CD14-positive monocyte (primary cell): ENCODE measurements around the gene CATSPER2. TPM values are rescaled to one million over a fixed set of nuclear protein-coding genes. Genes with fewer than 3 reads are reported as not detected.
"Not testable (repeated sequence)": the region's sequence is repeated elsewhere in the genome, so short reads cannot be mapped to it uniquely, and the experiment has no call there.

Experiments
- DNase-seq, 3 donors: peaks; one replicate each; pipeline ENCODE4 v3.0.0-alpha.2; 2011 to 2022
- H2AFZ ChIP-seq: 2 replicates; pipeline ENCODE4 v1.6.0; 2012; ENCODE audit warnings: mild to moderate bottlenecking, low read depth, low read length, inconsistent platforms; ENCODE audit not compliant: insufficient read depth, poor library complexity, severe bottlenecking
- H3K27ac ChIP-seq, 2 donors: 1 replicate in 1 of 2; 2 replicates in 1 of 2; pipeline ENCODE4 v1.5.1; 2012 to 2013; ENCODE audit warnings: low read length in 2 of 2, control low read depth in 1 of 2, inconsistent platforms in 1 of 2, low read depth in 1 of 2, mild to moderate bottlenecking in 1 of 2
- H3K27me3 ChIP-seq, 2 donors: one replicate each; pipeline versions ENCODE4 v1.6.0 to v1.6.1; 2011 to 2013; ENCODE audit warnings: low read length in 2 of 2; ENCODE audit not compliant: control insufficient read depth in 2 of 2, insufficient read depth in 2 of 2
- H3K36me3 ChIP-seq, 2 donors: replicated peaks in 1 of 2; 1 replicate in 1 of 2; 2 replicates in 1 of 2; pipeline versions ENCODE4 v1.5.1 to v1.6.1; 2012 to 2013; ENCODE audit warnings: low read length in 2 of 2, control low read depth in 1 of 2, inconsistent platforms in 1 of 2, mild to moderate bottlenecking in 1 of 2; ENCODE audit not compliant: insufficient read depth in 2 of 2, control insufficient read depth in 1 of 2
- H3K4me1 ChIP-seq, 2 donors: 1 replicate in 1 of 2; 2 replicates in 1 of 2; pipeline versions ENCODE4 v1.5.1 to v1.6.1; 2012 to 2013; ENCODE audit warnings: low read length in 2 of 2, control low read depth in 1 of 2, inconsistent platforms in 1 of 2, mild to moderate bottlenecking in 1 of 2, moderate library complexity in 1 of 2; ENCODE audit not compliant: insufficient read depth in 2 of 2, control insufficient read depth in 1 of 2
- H3K4me2 ChIP-seq: replicated peaks from 2 replicates; pipeline ENCODE3; 2012; ENCODE audit warnings: low read length, moderate library complexity, mild to moderate bottlenecking; ENCODE audit not compliant: poor library complexity, severe bottlenecking; ENCODE audit errors: extremely low read depth
- H3K4me3 ChIP-seq, 3 experiments: fragments of 200-600 bp in 1 of 3; sonication (generic) in 1 of 3; replicated peaks in 1 of 3; 1 replicate in 2 of 3; 2 replicates in 1 of 3; pipeline ENCODE4 v1.5.1; 2011 to 2013; ENCODE audit warnings: low read length in 3 of 3, mild to moderate bottlenecking in 3 of 3, control low read depth in 2 of 3, low read depth in 2 of 3, inconsistent platforms in 1 of 3, moderate library complexity in 1 of 3
- H3K79me2 ChIP-seq: 2 replicates; pipeline ENCODE4 v1.6.0; 2012; ENCODE audit warnings: mild to moderate bottlenecking, control low read depth, inconsistent platforms, low read length, moderate library complexity; ENCODE audit not compliant: insufficient read depth
- H3K9ac ChIP-seq: 2 replicates; pipeline ENCODE4 v1.6.0; 2017; ENCODE audit warnings: low read length, mild to moderate bottlenecking; ENCODE audit not compliant: insufficient read depth, poor library complexity, severe bottlenecking
- H3K9me3 ChIP-seq, 2 donors: replicated peaks in 1 of 2; 1 replicate in 1 of 2; 2 replicates in 1 of 2; pipeline versions ENCODE4 v1.5.1 to v1.6.1; 2012 to 2013; ENCODE audit warnings: low read length in 2 of 2, control low read depth in 1 of 2; ENCODE audit not compliant: control insufficient read depth in 1 of 2, insufficient read depth in 1 of 2
- H4K20me1 ChIP-seq: 2 replicates; pipeline ENCODE4 v1.6.0; 2012; ENCODE audit warnings: mild to moderate bottlenecking, low read length, control low read depth, moderate library complexity; ENCODE audit not compliant: insufficient read depth
- H3K27ac Mint-ChIP-seq, 7 donors: one replicate each; pipeline ENCODE4 v1.8.0; 2020; ENCODE audit warnings: mild to moderate bottlenecking in 7 of 7, mixed read lengths in 7 of 7, moderate library complexity in 6 of 7, inconsistent platforms in 2 of 7
- H3K27me3 Mint-ChIP-seq, 3 donors: one replicate each; pipeline ENCODE4 v1.8.0; 2021 to 2022; ENCODE audit warnings: low read depth in 3 of 3, mild to moderate bottlenecking in 3 of 3, mixed read lengths in 3 of 3, moderate library complexity in 3 of 3, inconsistent platforms in 1 of 3
- H3K36me3 Mint-ChIP-seq, 2 donors: one replicate each; pipeline ENCODE4 v1.8.0; 2020; ENCODE audit warnings: mixed read lengths in 2 of 2, inconsistent platforms in 1 of 2, mild to moderate bottlenecking in 1 of 2
- H3K4me1 Mint-ChIP-seq: one replicate; pipeline ENCODE4 v1.8.0; 2020; ENCODE audit warnings: mild to moderate bottlenecking, mixed read lengths
- H3K4me3 Mint-ChIP-seq, 2 donors: one replicate each; pipeline ENCODE4 v1.8.0; 2020; ENCODE audit warnings: mild to moderate bottlenecking in 2 of 2, mixed read lengths in 2 of 2, moderate library complexity in 1 of 2
- H3K9me3 Mint-ChIP-seq, 7 donors: one replicate each; pipeline ENCODE4 v1.8.0; 2020 to 2022; ENCODE audit warnings: mixed read lengths in 7 of 7, mild to moderate bottlenecking in 6 of 7, moderate library complexity in 6 of 7, inconsistent platforms in 2 of 7
- WGBS: methylation state at CpG from one replicate; pipeline ENCODE4 v1.1.5; 2013; ENCODE audit warnings: missing lambda C conversion rate; ENCODE audit not compliant: insufficient coverage; 5-methylcytosine and 5-hydroxymethylcytosine counted together
- intact Hi-C, 2 donors: fragments of 100-400 bp; cut with micrococcal nuclease; formaldehyde crosslinking; loops; one replicate each; pipeline versions ENCODE4 v1.15.0 to v1.15.1; 2023
- polyA plus RNA-seq, 3 donors: library from polyadenylated mRNA; depleted of rRNA in 1 of 3; unstranded in 2 of 3; stranded (reverse) in 1 of 3; fragments of 300-500 nt in 2 of 3; fragments of >200 nt in 1 of 3; fragmentation: Illumina TruSeq in 2 of 3; gene quantifications; 1 replicate in 2 of 3; 2 replicates in 1 of 3; pipeline ENCODE4 v1.2.3, GENCODE V29; 2012 to 2021

CATSPER2 gene
- polyA plus RNA-seq, 3 donors, result 2.5 TPM; not detected in 2

DNA sequence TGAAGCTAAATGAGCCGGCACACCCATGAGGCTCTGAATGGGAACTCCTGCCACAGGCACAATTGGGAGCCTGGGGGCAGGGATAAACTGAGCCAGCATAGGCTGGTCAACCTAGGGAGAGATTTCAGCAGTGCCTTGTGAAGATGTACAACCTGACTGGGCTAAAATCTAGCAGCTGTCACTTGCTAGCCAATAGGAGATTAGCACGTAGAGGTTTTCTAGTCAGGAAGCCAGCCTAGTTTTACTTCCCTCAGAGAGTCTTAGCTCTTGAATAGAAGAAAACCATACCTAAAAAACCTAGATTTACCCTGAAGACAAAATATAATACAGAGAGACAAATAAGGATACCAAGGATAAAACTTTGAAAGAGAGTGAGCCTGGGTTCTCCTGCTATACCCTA lies 13.6 kb upstream of the CATSPER2 start:
- H3K9ac ChIP-seq, H3K36me3 ChIP-seq, H4K20me1 ChIP-seq, H3K9me3 ChIP-seq, H3K4me3 ChIP-seq, H3K4me3 Mint-ChIP-seq, H3K4me1 ChIP-seq, H3K27ac Mint-ChIP-seq, H3K4me1 Mint-ChIP-seq, H3K27me3 ChIP-seq, H3K27ac ChIP-seq, H3K4me2 ChIP-seq, H2AFZ ChIP-seq, DNase-seq, H3K36me3 Mint-ChIP-seq, H3K79me2 ChIP-seq, H3K27me3 Mint-ChIP-seq, intact Hi-C loops, H3K9me3 Mint-ChIP-seq: not testable (repeated sequence)
- WGBS, result no CpG with 5 or more reads among the region's 2 CpGs

DNA sequence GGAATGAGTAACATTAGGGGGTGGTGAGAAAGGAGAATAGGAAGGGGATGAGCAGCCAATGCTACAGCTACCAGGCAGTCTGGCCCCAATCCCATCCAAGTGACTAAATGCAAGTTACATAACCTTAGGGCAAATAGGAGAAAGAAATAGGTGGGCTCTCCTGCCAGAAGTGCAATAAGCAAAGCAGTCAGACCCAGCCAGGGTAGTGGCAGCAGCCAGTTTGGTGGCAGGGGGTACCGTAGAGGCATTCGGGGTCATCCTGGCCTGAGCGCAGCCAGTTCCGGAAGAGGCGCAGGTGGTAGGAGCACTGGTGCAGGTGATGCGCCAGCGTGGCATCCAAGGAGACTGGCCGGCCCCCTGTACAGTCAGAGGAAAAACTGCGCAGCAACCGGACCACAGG lies 11.1 kb upstream of the CATSPER2 start:
- H3K79me2 ChIP-seq, H3K27ac Mint-ChIP-seq, H4K20me1 ChIP-seq: not testable (repeated sequence)

DNA sequence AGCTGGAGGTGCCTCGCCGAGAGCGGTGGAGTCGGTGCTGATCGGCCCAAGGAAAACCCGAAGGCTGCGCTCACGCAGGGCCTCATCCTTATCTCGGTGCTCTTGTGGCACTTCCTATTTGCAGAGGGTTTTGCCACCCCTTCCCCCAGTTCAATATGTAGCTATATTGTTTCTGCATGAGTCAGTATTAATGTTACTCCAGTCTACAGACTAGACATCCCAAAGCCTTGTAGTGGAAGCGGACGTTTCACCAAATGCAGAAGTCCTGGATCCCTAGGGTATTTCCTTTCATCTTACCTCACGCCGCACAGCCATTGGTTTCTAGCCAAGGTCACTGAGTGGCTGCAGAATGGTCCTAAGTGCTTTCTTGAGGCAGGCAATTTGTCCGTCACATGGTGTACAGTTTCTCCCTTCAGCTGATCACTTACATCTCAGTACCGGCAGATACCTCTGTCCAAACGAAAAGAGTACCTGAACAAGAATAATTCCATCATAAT lies 834 bp upstream of the CATSPER2 start:
- WGBS, result 100% methylated on average over 1 of the region's 16 CpGs
- H3K4me3 Mint-ChIP-seq, intact Hi-C loops: not testable (repeated sequence)

More for the DNA sequence above, 11.1 kb upstream of the CATSPER2 start:
- intact Hi-C loops, H3K9ac ChIP-seq, H3K4me3 ChIP-seq, H3K4me2 ChIP-seq, H3K27me3 ChIP-seq, H3K4me3 Mint-ChIP-seq, H2AFZ ChIP-seq, H3K9me3 ChIP-seq, H3K36me3 Mint-ChIP-seq, H3K27me3 Mint-ChIP-seq, H3K27ac ChIP-seq, H3K36me3 ChIP-seq, DNase-seq, H3K4me1 ChIP-seq, H3K9me3 Mint-ChIP-seq, H3K4me1 Mint-ChIP-seq: not testable (repeated sequence)
- WGBS, result no CpG with 5 or more reads among the region's 10 CpGs

DNA sequence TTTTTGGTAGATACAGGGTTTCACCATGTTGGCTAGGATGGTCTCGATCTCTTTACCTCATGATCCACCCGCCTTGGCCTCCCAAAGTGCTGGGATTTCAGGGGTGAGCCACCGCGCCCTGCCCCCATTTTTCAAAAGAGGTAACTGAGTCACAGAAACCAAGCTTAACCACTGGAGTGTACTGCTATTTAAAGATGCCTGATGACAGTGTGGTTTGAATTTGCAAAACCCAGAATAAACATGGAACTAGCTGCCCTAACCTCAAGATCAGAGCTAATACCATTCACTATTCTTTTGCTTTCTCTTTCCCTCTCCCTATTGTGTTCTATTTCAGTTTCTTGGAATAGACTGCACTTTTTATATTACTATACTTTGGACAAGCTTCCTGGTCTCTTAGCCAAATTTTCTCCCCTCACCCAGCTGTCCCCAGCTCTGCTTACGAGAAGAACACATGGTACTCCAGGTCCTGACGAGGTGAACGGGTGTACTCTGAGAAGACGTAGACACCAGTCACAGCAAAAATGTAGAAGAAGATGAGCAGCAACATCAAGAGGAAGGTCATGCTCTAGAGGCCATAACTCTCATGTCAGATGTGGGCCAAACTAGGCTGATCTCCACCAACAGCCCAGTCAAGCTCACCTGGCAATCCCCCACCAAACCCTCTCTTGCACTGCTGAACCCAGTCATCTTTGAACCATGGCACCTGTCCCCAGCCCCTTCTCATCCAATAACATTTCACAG lies 10.0 kb downstream of the CATSPER2 start:
- H3K4me3 ChIP-seq, intact Hi-C loops, H2AFZ ChIP-seq, H3K79me2 ChIP-seq, H4K20me1 ChIP-seq, H3K4me1 ChIP-seq, H3K9me3 Mint-ChIP-seq, H3K27me3 Mint-ChIP-seq, H3K27ac ChIP-seq, H3K4me2 ChIP-seq, H3K36me3 Mint-ChIP-seq, H3K27me3 ChIP-seq, H3K4me3 Mint-ChIP-seq, H3K4me1 Mint-ChIP-seq, H3K36me3 ChIP-seq, H3K9ac ChIP-seq, DNase-seq, H3K9me3 ChIP-seq: not testable (repeated sequence)
- 100% methylated on average over 5 of the region's 8 CpGs for WGBS
- H3K27ac Mint-ChIP-seq, result peak overlapping the region in 2 of 7 donors; percentile 52 to 57

More for the DNA sequence above, 834 bp upstream of the CATSPER2 start:
- not testable (repeated sequence) for H3K79me2 ChIP-seq, H3K4me2 ChIP-seq, H2AFZ ChIP-seq, H3K4me3 ChIP-seq, DNase-seq, H3K36me3 ChIP-seq, H4K20me1 ChIP-seq, H3K27me3 ChIP-seq, H3K27me3 Mint-ChIP-seq, H3K4me1 ChIP-seq, H3K4me1 Mint-ChIP-seq, H3K9ac ChIP-seq, H3K9me3 ChIP-seq, H3K27ac Mint-ChIP-seq, H3K27ac ChIP-seq
- Mint-ChIP-seq H3K36me3 (peaks cover 17 to 40% of the 10 kb centered on the region in 2 donors), H3K9me3 (peaks cover 5 to 11% (median 9%) of the 10 kb centered on the region in 7 donors)
